Dermis blood vessel endothelial cell (primary cell): ENCODE results near the gene LUZP4. TPM values are rescaled to one million over a fixed set of nuclear protein-coding genes. Genes with fewer than 3 reads are reported as not detected.
"Not testable (repeated sequence)": the region's sequence is repeated elsewhere in the genome, so short reads cannot be mapped to it uniquely, and the experiment has no call there.

Source experiments
- DNase-seq: peaks from one replicate; pipeline ENCODE4 v3.0.0; 2010
- total RNA-seq: library from RNA; depleted of rRNA; stranded (reverse); fragments of >200 nt; gene quantifications from 2 replicates; pipeline ENCODE4 v1.2.3, GENCODE V29; 2014

Gene LUZP4, protein sequence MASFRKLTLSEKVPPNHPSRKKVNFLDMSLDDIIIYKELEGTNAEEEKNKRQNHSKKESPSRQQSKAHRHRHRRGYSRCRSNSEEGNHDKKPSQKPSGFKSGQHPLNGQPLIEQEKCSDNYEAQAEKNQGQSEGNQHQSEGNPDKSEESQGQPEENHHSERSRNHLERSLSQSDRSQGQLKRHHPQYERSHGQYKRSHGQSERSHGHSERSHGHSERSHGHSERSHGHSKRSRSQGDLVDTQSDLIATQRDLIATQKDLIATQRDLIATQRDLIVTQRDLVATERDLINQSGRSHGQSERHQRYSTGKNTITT
- total RNA-seq = not detected in 2 replicates

DNA sequence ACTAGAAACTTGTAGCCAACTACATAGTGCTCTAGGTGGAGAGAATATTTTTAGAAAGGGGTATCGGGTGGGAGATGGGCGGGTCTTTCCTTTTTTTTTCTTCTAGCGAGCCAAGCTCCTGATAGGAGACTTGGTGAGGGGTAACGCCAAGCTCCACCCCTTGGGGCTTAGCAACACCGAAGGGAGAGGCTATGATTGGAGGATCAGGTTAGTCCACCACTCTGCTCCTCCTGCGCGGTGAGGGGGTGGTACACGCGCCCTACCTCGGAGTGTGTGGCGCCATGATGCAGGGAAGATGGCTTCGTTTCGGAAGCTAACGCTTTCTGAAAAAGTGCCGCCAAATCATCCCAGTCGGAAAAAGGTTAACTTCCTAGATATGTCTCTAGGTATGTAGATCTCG lies at the start of gene LUZP4:
Gene LUZP4 (plus strand): TSS at position 251 of the 400 bp plus-strand sequence. CDS start 45 bp downstream, at position 296.
- DNase-seq = no peak

DNA sequence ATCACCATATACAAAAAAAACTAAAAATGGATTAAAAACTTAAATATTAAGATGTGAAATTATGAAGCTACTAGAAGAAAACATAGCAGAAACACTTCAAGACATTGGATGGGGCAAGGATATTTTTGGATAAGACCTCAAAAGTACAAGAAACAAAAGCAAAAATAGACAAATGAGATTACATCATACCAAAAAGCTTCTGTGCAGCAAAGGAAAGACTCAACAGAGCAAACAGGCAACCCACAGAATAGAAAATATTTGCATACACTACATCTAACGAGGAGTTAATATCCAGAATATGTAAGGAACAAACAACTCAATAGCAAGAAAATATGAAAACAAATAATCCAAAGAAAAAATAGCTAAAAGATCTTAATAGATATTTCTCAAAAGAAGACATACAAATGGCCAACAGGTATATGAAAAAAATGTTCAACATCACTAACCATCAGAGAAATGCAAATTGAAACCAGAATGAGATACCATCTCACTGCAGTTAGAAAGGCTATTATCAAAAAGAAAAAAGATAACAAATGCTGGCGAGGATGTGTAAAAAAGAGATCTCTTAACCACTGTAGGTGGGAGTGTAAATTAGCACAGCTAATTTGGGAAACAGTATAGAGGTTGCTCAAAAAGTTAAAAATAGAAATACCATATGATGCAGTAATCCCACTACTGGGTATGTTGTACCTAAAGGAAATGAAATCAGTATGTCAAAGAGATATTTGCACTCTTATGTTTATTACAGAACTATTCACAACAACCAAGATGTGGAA lies 37.9 kb upstream of the LUZP4 start:
- no peak for DNase-seq

DNA sequence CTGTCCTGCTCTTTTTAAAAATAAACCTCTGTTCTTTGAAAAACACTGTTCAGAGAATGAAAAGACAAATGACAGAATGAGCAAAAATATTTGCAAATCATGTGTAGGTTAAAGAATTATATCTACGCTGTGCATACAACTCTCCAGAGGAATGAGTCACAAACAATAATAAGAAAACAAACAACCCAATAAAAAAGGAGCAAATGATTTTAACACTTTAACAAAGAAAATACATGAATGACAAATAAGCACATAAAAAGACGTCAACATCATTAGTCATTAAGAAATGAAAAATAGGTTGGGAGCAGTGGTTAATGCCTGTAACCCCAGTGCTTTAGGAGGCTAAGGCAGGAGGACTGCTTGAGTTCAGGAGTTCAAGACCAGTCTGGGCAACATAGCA lies 34.5 kb upstream of the LUZP4 start:
- no peak for DNase-seq

DNA sequence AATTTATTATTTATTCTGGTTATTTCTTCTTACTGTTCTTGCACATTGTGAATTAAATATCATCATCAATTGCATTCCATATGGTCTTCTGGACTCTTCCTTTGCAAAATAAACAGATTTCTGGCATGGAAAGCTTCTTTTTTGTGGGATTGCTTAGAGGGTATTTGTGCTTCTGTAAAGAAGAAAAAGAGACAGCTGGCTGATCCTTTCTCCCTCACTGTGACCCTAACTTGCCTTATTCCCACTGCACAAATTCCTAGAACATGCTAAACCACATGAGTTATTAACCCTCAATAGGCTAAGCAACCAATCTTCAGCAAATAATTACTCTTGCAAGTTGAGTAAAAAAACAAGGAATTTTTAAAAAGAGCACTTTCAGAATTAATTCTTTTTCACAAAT lies 31.8 kb upstream of the LUZP4 start:
- DNase-seq = no peak

DNA sequence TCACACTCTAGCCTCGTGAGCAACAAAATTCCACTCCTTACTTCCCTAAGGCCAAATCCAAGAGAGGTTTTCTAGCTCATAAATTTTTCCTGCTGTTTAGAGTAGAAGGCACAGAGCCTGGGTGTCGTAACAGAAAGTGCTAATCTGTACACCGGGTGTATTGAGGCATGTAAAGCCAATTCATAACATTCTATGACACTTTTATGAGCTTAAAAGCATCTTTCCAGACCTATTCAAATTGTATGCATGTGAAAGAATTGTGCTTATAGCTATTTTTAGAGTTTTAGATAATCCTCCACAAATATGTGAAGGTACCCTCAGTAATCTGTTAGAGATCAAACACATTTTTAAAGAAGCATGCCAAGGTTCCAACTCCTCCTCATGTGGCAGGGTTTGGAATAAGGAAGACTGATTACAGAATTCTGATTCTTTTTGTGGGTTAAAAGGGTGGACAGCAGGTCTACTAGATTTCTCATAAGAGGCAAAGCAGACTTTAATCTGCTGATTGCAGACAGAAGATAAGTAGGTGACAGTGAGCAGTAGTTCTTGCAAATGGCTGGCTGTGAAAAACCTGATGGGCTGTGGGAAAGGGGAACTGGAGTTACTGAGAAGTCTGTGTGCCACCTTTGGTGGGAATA lies 30.2 kb upstream of the LUZP4 start:
- DNase-seq = no peak

DNA sequence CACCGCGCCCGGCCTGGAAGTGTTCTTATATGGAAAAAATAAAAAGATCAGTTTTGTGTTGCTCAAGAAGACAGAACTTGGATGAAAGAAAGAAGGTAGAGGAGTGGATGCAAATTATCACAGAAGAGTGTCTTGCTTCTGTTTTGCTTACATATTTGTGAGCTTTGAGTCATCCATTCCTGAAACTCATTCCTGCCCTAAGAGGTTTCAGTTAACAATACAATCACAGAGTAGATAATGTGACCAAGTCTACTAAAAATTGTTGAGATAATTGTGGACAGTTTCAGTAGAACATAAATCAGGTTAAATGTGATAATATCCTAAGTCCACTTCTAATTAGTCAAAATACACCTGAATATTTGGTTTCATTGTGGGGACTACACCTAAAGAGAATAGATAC lies 29.2 kb upstream of the LUZP4 start:
- no peak for DNase-seq

DNA sequence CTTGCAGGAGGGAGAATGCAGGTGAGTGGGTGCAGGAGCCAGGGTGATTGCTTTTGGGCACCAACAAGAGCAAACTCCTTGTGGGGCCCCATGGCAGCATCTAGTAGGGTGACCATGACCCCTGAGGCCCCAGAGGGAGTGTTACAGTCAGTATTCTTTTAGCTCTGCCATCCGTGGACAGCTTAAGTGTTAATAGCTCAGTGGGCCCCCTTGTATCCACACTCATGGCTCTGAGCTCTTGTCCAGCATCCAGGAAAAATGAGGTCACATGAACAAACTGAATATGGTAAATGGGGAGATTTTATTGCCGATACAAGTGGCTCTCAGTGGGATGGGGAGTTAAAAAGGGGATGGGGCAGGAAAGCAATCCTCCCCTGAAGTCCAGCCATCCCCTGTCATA lies 28.4 kb upstream of the LUZP4 start:
- DNase-seq = no peak

DNA sequence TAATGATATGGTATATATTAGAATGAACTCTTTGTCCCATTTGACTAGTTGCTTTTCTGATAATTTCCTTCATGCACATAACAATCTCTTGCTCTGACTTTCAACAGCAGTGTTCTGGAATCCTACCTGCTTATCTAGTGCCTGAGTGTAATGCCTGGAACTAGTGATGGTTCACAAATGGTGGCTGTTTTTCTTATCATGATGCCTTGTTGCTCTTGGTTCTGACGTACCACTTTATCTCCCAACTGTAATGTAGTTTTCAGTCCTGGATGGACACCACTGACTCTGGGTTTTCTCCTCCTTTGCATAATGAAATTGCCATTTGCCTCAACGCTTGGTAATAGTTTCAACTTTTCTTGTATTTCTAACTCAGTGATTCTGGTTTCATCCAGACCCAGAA lies 25.5 kb upstream of the LUZP4 start:
- DNase-seq = no peak

DNA sequence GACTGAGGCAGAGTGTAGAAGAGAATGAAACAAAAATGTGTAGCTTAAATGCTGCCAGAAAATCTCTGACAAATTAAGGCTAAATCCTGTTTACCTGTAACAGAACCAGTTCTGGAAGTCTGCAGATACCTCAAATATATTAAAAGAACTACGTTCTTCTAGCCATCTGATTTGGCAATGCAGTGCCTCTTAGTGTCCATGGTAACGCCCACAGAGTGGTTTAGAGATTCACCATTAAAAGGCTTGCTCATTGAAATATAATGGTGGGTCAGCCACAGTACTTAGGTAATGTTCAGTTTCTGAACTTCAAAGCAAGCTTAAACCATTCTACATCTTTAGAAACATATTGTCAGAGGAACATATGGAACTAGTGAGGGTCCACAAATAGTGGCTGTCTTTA lies 23.2 kb upstream of the LUZP4 start:
- DNase-seq = no peak

DNA sequence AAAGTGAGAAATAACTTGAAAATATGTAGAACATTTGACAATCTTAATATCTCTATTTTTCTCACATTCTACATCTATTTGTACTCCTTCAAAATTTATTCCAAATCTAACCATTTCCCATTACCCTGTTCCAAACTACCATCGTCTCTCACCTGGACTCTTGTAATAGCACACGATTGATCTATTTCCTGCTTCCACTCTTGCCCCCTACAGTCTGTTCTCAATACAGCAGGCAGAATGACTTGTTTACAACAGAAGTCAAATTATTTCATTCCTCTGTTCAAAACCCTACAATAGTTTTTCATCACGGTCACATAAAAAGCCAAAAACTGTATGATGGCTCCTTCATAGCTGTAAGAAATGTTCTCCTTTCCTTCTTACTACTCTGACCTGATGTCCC lies 21.1 kb upstream of the LUZP4 start:
- peak; percentile 19 for DNase-seq

DNA sequence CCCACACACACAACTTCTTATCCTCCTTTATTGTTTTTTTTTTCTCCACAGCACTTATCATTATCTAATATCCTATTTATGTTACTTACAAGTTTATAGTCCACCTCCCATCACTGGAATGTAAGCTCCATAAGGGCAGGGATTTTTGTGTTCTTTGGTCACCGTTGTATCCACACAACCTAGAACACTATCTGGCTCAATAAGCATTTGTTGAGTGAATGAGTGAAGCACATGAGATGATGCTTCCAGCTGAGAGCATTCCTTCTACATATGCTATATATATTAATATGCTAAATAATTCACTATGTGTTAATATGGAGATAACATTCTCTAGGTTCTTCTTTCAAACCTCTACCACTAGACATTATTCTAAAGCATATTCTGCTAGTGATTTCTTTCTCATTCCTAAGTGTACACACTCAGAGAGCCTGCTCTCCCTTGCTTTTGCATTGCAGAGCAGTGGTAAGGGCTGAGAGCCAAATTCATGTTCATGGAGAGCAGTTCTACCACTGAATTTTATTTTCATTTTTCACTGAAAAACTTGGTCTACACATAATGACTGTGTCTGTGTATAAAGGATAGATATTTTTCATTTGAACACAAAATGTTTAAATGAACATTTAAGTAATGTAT lies 20.3 kb upstream of the LUZP4 start:
- DNase-seq = no peak

DNA sequence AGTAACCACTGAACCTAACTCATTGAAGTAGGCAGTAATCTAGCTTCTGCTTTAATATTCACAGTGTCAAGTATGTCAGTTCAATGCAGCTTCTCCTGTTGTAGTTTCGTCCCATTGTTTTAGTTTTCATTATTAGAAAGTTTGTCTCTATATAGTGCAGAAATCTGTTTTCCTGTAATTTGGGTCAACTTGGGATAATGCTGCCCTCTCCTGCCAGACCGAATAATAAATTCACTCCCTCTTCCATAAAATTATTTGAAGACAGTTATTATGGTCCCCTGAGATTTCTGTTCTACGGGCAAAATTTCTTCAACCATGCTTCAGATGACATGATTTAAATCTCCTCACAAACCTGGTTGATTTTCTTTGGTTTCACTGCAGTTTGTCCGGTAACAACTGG lies 4.6 kb upstream of the LUZP4 start:
- DNase-seq = peak; percentile 5

DNA sequence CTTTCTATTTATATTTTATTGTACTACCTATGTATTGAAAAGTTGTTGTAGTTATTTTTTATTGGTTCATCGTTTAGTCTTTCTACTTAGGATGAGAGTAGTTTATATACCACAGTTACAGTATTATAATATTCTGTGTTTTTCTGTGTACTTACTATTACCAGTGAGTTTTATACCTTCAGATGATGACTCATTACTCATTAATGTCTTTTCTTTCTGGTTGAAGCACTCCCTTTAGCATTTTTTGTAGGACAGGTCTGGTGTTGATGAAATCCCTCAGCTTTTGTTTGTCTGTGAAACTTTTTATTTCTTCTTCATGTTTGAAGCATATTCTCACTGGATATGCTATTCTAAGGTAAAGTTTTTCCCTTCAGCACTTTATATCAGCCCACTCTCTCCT lies 7.7 kb downstream of the LUZP4 start:
- no peak for DNase-seq

DNA sequence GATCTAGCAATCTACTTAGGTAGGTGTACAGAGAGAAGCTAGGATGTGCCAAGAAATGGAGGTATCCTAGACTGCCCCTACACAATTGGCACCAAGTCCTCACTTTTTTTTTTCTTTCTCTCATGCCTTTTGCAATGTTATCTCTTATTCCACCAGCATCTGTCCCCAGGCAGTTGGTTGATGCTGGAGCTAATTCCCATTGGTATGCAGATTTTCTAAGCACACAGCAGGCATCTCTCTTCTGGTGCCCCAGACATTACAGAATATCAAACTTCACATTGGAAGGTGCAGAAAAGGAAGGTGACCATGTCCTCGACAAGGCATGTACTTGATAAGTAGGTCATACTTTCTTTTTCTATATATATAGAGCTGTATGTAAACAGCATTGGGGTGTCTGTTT lies 21.6 kb downstream of the LUZP4 start:
- no peak for DNase-seq

DNA sequence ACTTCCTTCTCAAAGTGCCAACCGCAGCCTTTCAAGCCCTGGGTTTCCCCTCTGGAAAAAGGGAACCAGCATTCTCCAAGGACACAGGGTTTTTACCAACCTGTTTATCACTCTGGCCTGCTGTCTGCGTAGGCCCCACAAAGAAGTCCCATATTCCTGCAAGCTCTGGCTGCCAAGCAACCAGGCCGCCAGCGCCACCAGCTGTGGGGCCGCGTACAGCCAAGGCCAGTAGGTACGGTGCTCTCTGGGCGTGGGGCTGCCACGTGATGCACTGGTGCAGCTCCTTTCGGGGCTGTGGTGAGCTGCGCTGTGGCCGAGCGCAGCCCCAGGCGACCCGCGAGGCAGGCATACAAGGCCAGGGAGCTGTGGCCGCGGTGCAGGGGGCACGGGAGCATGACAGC lies 22.1 kb downstream of the LUZP4 start:
- DNase-seq = peak; percentile 0

DNA sequence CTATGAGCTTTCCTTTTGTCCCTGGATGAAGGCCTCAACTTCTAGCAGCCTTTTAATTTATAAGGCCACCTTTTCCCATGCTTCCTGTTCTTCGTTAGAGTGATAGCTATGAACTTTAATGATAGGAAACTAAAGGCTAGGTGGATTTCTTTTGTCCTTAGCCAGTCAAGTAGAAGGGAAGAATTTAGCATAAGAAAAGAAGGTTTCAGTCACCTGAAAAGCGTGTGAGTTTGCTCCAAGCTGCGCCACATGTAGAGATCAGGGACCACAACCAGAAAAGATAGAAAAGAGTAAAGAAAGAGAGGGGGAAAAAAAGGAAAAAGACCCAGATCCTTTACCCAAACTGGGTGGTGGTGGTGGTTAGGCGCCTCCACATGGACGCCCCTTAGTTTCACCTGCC lies 28.6 kb downstream of the LUZP4 start:
- DNase-seq = no peak

DNA sequence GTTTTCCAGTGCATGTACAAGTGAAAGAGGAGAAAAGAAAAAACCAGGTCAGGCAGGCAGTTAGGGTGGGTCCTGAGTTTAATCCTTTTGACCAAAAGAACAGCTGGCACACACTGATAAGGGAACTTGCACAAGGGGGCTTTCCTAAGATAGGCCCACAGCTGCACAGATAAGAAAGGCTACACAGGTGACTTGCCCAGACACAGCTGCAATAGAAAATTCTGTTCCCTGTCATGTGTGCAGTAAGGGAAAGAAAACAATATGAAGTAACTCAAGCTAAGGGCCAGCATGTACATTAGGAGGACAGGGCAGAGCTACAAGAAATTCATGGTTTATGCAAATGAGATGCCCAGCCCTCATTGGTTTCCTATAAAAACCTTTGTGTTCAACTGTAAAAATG lies 32.9 kb downstream of the LUZP4 start:
- no peak for DNase-seq

DNA sequence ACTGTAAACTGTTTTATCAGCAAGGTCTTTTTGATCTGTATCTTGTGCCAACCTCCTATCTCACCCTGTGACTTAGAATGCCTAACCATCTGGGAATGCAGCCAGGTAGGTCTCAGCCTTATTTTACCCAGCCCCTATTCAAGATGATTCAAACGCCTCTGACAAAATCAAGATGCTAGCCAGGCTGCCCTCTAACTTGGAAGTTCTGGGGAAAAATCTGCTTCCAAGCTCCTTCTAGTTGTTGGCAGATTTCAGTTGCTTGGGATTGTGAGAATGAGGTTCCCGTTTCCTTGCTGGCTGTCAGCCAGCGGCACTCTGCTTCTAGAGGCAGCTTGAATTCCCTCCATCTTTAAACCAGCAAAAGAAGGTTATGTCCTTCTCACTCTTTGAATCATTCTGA lies 34.7 kb downstream of the LUZP4 start:
- peak; percentile 29 for DNase-seq

DNA sequence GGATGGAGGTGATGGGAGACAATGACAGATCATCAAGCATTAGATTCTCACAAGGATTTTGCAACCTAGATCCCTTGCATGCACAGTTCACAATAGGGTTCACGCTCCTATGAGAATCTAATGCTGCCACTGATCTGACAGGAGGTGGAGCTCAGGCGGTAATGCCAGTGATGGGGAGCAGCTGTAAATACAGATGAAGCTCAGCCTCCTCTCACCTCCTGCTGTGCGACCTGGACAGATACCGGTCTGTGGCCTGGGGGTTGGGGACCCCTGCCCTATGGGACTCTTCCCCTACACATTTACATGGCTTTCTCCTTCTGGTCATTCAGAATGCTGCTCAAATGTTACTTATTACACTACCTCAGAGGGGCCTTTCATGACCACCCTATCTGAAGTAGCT lies 39.8 kb downstream of the LUZP4 start:
- DNase-seq = not testable (repeated sequence)

DNA sequence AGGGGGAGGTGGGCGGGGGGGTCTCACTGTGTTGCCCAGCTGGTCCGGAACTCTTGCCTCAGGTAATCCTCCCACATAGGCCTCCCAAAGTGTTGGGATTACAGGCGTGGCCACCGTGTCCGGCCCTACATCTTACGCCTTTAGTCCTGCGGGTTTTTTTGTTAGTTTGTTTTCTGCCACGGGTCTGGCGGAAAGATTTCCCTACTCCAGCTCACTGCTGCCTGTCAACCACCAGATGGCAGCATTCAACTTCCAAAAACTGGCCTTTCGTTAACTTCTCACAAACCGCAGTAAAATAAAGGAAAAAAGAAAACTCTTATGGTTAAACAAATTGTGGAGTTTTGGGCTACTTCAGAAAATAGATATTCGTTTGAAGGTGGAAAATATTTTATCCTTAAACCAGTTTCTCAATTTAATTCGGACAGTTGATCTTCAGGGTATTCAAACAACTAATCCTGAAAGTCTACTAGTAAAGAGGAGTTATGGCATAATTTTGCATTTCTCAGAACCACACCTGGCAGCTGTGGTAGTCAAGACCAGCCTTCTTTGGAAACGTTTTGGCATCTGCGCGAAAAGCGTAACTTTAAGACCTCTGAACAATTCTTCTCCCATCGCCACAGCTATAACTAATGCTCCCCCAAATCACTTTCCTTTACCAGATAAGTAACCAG lies 41.1 kb downstream of the LUZP4 start:
- DNase-seq = peak; percentile 73

DNA sequence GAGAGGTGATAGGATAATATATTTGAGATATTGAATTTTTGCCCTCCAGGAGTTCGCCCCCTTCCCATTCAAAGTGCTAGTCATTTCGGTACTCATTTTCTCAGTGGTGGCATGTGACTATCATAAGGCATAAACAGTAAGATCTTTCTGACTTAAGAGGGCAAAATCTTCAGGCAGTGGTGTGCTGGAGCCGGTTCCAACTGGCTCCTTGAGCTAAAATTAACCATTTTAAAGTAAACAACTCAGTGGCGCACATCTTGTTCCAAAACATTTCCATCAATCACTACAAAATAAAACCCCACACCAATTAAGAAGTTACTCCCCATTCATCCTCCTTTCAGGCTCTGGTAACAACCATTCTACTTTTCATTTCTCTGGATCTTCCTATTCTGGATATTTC lies 43.3 kb downstream of the LUZP4 start:
- no peak for DNase-seq

DNA sequence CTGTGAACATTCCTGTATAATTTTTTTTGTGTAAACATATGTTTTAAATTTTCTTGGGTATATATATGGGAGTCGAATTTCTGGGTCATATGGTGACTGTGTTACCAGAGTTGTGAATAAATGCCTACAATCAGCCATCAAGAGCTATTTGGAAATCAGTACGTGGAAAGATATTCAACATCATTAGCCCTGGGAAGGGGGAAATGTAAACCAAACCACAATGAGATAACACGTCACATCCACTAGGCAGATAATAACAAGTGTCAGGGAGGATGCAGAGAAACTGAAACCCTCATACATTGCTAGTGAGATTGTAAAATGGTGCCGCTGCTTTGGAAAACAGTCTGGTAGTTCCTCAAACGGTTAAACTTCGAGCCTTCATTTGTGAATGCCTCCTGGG lies 43.9 kb downstream of the LUZP4 start:
- DNase-seq = no peak
